Activated CD8-positive, alpha-beta memory T cell treated with anti-CD3 and anti-CD28 coated beads, Interleukin-2, amount 50 U/mL, for 24 hours (primary cell): ENCODE measurements around the gene EDC3.

Experiments
- DNase-seq: peaks from one replicate; pipeline ENCODE4 v3.0.0-alpha.2; 2020; ENCODE audit errors: extremely low read depth

EDC3 gene

GRCh38 chr15:74624020-74624602 is 71.7 kb downstream of the EDC3 start:
- DNase-seq = no peak

GRCh38 chr15:74622758-74623157 is 73.1 kb downstream of the EDC3 start:
- no peak for DNase-seq

GRCh38 chr15:74621936-74622335 is 73.9 kb downstream of the EDC3 start:
- no peak for DNase-seq

GRCh38 chr15:74621546-74621920 is 74.3 kb downstream of the EDC3 start:
- DNase-seq = no peak

GRCh38 chr15:74620636-74621545 is 74.9 kb downstream of the EDC3 start:
- DNase-seq = peak; percentile 53

GRCh38 chr15:74619916-74620635 is 75.7 kb downstream of the EDC3 start:
- no peak for DNase-seq

GRCh38 chr15:74618841-74619596 is 76.8 kb downstream of the EDC3 start:
- no peak for DNase-seq

- no peak for DNase-seq
Measured at GRCh38 chr15:74616996-74617395, 78.8 kb downstream of the EDC3 start.

GRCh38 chr15:74616366-74616939 is 79.4 kb downstream of the EDC3 start:
- no peak for DNase-seq

GRCh38 chr15:74615508-74616365 is 80.1 kb downstream of the EDC3 start, which contains the start of gene CLK3:
Gene CLK3 (plus strand): TSS chr15:74615836. CDS start chr15:74619197, 3,361 bp downstream.
- peak; percentile 81 for DNase-seq

- peak; percentile 54 for DNase-seq
Measured at GRCh38 chr15:74614744-74615507, 80.9 kb downstream of the EDC3 start.

- no peak for DNase-seq
Measured at GRCh38 chr15:74613953-74614743, 81.7 kb downstream of the EDC3 start.

GRCh38 chr15:74613089-74613952 is 82.5 kb downstream of the EDC3 start:
- DNase-seq = no peak

GRCh38 chr15:74612677-74613076 is 83.1 kb downstream of the EDC3 start:
- no peak for DNase-seq

GRCh38 chr15:74611834-74612233 is 84.0 kb downstream of the EDC3 start:
- no peak for DNase-seq

- no peak for DNase-seq
Measured at GRCh38 chr15:74611341-74611740, 84.5 kb downstream of the EDC3 start.

- no peak for DNase-seq
Measured at GRCh38 chr15:74610302-74610951, 85.4 kb downstream of the EDC3 start.
